HEK293 (cell line): ENCODE data around the gene RHOG.

Source experiments
- ATF2 ChIP-seq: fragments of 450-650 bp; formaldehyde crosslinking; IDR thresholded peaks from 2 replicates; pipeline ENCODE4 v1.5.1; 2016; ENCODE audit warnings: missing biosample characterization, missing genetic modification characterization, low read depth
- CTCF ChIP-seq: fragments of 450-650 bp; formaldehyde crosslinking; IDR thresholded peaks from 2 replicates; pipeline ENCODE4 v1.5.1; 2016; ENCODE audit warnings: missing biosample characterization, missing genetic modification characterization
- ELK4 ChIP-seq: IDR thresholded peaks from 2 replicates; pipeline ENCODE4 v1.6.1; 2011; ENCODE audit warnings: mild to moderate bottlenecking, low read depth, low read length, borderline replicate concordance
- GLI4 ChIP-seq: fragments of 450-650 bp; formaldehyde crosslinking; IDR thresholded peaks from 2 replicates; pipeline ENCODE4 v1.5.1; 2016; ENCODE audit warnings: missing biosample characterization, missing genetic modification characterization
- HOXC10 ChIP-seq: sonication (generic); formaldehyde crosslinking; IDR thresholded peaks from 2 replicates; pipeline ENCODE4 v1.8.1; 2023; ENCODE audit warnings: mild to moderate bottlenecking, missing genetic modification reagents
- ZNF10 ChIP-seq: fragments of 450-650 bp; formaldehyde crosslinking; IDR thresholded peaks from 2 replicates; pipeline ENCODE4 v1.5.1; 2017; ENCODE audit warnings: missing biosample characterization, missing genetic modification characterization
- ZNF274 ChIP-seq, 2 experiments: fragments of 200-500 bp in 1 of 2; fragments of 450-650 bp in 1 of 2; sonication (Bioruptor generic) in 1 of 2; formaldehyde crosslinking in 1 of 2; IDR thresholded peaks; 2 replicates each; pipeline versions ENCODE4 v1.5.1 to v1.6.1; 2014 to 2016; ENCODE audit warnings: borderline replicate concordance in 1 of 2, inconsistent platforms in 1 of 2, low read length in 1 of 2, missing biosample characterization in 1 of 2, missing genetic modification characterization in 1 of 2
- ZNF292 ChIP-seq: fragments of 450-650 bp; formaldehyde crosslinking; IDR thresholded peaks from 2 replicates; pipeline ENCODE4 v1.5.1; 2016; ENCODE audit warnings: low read depth, missing biosample characterization, missing genetic modification characterization, borderline replicate concordance
- ZNF776 ChIP-seq: fragments of 450-650 bp; formaldehyde crosslinking; IDR thresholded peaks from 2 replicates; pipeline ENCODE4 v1.5.0; 2017; ENCODE audit warnings: missing biosample characterization, missing genetic modification characterization, borderline replicate concordance

GRCh38 chr11:3885855-3886254 is 45.1 kb upstream of the RHOG start:
- no peak for TF ChIP-seq ATF2 (tag by site-specific recombination)
- TF ChIP-seq ELK4 = no peak
- TF ChIP-seq CTCF = no peak
- no peak for TF ChIP-seq GLI4
- no peak for TF ChIP-seq HOXC10
- no peak for TF ChIP-seq ZNF292 (tag by site-specific recombination)
- TF ChIP-seq ZNF274 (IDR thresholded peaks at IDR 0.05; ENCODE audit: low read length) = no peak
- no peak for TF ChIP-seq ZNF274 (tag by site-specific recombination; IDR thresholded peaks at IDR 0.05; ENCODE audit: borderline replicate concordance)
- no peak for TF ChIP-seq ZNF10 (tag by site-specific recombination)
- TF ChIP-seq ZNF776 = no peak
